Glutamatergic neuron (in vitro differentiated cells): Measurements from ENCODE around the gene CACNG8. TPM values are rescaled to one million over a fixed set of nuclear protein-coding genes. Genes with fewer than 3 reads are reported as not detected.

Source experiments
- DNase-seq: peaks from one replicate; pipeline ENCODE4 v3.0.0; 2022
- H3K27ac Mint-ChIP-seq: one replicate; pipeline ENCODE4 v1.8.0; 2020; ENCODE audit warnings: mild to moderate bottlenecking, mixed read lengths, inconsistent platforms; ENCODE audit not compliant: unreplicated experiment
- H3K27me3 Mint-ChIP-seq: one replicate; pipeline ENCODE4 v1.8.0; 2020; ENCODE audit warnings: mild to moderate bottlenecking, moderate library complexity, mixed read lengths, inconsistent platforms; ENCODE audit not compliant: unreplicated experiment
- H3K36me3 Mint-ChIP-seq: one replicate; pipeline ENCODE4 v1.8.0; 2020; ENCODE audit warnings: mild to moderate bottlenecking, mixed read lengths, inconsistent platforms; ENCODE audit not compliant: unreplicated experiment
- H3K4me1 Mint-ChIP-seq: one replicate; pipeline ENCODE4 v1.8.0; 2020; ENCODE audit warnings: mild to moderate bottlenecking, low read depth, mixed read lengths, inconsistent platforms; ENCODE audit not compliant: unreplicated experiment
- H3K4me3 Mint-ChIP-seq: one replicate; pipeline ENCODE4 v1.8.0; 2020; ENCODE audit warnings: mild to moderate bottlenecking, mixed read lengths, inconsistent platforms; ENCODE audit not compliant: unreplicated experiment
- H3K9me3 Mint-ChIP-seq: one replicate; pipeline ENCODE4 v1.8.0; 2020; ENCODE audit warnings: mild to moderate bottlenecking, moderate library complexity, mixed read lengths, inconsistent platforms; ENCODE audit not compliant: unreplicated experiment
- total RNA-seq: library from RNA; stranded (reverse); fragmentation: NEBNext Ultra II Directional; extraction: Animal tissue kit (Norgen Biotek cat#: 25700); gene quantifications from one replicate; pipeline ENCODE4 v1.2.1, GENCODE V29; 2021; ENCODE audit not compliant: unreplicated experiment
- TF ChIP-seq, protein P1 (sequence below): fragments of 200-600 bp; sonication (generic); IDR thresholded peaks from one replicate; pipeline ENCODE4 v1.5.0; 2021; ENCODE audit not compliant: partially characterized antibody, unreplicated experiment

CACNG8 gene
- total RNA-seq, 1 donor from 2014 or later = 4.3 TPM

DNA sequence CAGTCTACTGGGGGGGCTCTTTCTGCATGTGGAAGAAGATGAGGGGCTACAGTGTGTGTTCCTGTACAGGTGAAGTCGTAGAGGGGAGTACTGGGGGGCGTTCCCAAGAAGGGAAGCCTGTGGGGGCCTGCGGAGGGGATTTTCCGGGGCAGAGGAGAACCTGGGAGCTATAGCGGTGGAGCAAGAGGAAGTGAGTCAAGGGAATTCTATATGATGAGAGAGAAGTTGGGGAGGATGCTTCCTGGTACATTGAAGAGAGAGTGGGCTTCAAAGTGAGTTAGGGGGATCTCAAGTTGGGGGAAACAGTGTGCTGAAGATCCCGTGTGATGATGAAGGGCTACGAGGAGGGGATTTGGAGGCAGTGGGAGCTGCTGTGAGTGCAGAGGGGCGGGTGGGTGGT lies 1.9 kb upstream of the CACNG8 start:
- Mint-ChIP-seq H3K27ac (no peak overlapping the region), H3K4me3 (peak overlapping the region; percentile 100), H3K27me3 (peaks cover 21% of the 10 kb centered on the region), H3K9me3 (peaks cover 14% of the 10 kb centered on the region), H3K36me3 (peaks cover 5% of the 10 kb centered on the region), H3K4me1 (peaks cover 25% of the 10 kb centered on the region)
- no peak for DNase-seq
- TF ChIP-seq, protein P1, sequence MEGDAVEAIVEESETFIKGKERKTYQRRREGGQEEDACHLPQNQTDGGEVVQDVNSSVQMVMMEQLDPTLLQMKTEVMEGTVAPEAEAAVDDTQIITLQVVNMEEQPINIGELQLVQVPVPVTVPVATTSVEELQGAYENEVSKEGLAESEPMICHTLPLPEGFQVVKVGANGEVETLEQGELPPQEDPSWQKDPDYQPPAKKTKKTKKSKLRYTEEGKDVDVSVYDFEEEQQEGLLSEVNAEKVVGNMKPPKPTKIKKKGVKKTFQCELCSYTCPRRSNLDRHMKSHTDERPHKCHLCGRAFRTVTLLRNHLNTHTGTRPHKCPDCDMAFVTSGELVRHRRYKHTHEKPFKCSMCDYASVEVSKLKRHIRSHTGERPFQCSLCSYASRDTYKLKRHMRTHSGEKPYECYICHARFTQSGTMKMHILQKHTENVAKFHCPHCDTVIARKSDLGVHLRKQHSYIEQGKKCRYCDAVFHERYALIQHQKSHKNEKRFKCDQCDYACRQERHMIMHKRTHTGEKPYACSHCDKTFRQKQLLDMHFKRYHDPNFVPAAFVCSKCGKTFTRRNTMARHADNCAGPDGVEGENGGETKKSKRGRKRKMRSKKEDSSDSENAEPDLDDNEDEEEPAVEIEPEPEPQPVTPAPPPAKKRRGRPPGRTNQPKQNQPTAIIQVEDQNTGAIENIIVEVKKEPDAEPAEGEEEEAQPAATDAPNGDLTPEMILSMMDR = no peak

DNA sequence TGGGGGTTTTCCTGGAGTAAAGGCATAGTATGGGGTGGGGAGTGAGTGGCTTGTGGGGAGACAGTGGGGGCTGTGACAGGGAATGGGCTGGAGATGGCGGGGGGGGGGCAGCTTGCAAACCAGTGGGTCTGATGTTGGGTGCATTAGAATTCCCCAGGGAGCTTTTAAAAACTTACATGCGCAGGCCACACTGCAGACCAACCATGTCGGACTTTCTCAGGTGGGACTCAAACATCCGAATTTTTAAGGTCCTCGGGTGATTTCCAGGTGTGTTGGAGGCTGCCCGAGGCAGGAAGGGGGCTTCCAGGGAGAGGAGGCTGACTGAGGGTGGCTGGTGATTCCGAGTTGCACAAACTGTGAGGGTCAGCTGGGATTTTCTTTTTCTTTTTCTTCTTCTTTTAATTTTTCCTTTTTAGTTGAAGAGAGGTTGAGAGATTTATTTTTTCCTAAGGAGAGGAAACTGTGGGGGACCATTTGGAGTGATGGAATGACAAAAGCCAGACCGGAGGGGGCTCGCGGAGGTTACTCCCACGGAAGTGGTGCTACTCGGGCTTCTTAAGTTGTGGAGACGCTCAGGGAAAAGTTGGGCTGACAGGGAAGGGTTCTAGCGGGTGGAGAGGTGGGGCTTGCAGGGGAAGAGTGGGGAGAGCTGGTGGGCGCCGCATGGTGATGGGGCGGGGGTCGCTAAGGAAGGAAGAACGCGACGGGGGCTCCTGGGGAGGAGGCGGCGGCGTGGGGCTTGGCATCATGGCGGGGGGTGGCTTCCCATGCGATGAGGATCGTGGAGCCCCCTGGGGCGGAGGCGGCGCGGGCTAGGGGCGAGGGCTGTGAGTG lies 997 bp upstream of the CACNG8 start:
- TF ChIP-seq, protein P1 = no peak
- peaks cover 14% of the 10 kb centered on the region for H3K9me3 Mint-ChIP-seq
- peaks cover 21% of the 10 kb centered on the region for H3K27me3 Mint-ChIP-seq
- DNase-seq = no peak
- peak overlapping the region; percentile 66 for H3K4me3 Mint-ChIP-seq
- peaks cover 5% of the 10 kb centered on the region for H3K36me3 Mint-ChIP-seq
- peaks cover 25% of the 10 kb centered on the region for H3K4me1 Mint-ChIP-seq
- no peak overlapping the region for H3K27ac Mint-ChIP-seq

DNA sequence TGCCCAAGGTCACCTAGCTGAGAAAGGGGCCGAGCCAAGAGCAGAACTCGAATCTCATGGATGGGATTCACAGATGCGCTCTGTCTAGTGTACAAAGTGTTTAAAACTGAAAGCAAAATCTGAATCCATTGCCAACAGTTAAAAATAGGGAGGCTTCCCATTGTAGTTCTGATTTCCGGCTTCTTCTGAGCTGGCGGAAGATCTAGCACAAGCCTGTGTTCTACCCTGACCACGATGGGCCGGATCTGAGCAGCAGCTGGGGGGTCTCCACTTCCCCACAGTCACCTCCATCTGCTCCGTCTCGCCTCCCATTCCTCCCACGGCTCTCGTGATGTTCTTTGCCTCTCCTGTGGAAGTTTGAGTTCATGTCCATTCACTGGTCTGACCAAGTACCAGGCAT lies 2.4 kb downstream of the CACNG8 start:
- Mint-ChIP-seq H3K27ac (no peak overlapping the region), H3K36me3 (peaks cover 5% of the 10 kb centered on the region), H3K4me1 (peaks cover 12% of the 10 kb centered on the region), H3K4me3 (no peak overlapping the region), H3K9me3 (peaks cover 12% of the 10 kb centered on the region), H3K27me3 (peaks cover 19% of the 10 kb centered on the region)
- DNase-seq = no peak
- TF ChIP-seq, protein P1 = no peak

- H3K9me3 Mint-ChIP-seq = peaks cover 9% of the 10 kb centered on the region
- DNase-seq = no peak
- H3K27ac Mint-ChIP-seq = no peak overlapping the region
- peaks cover 12% of the 10 kb centered on the region for H3K27me3 Mint-ChIP-seq
- peaks cover 5% of the 10 kb centered on the region for H3K36me3 Mint-ChIP-seq
- H3K4me1 Mint-ChIP-seq = peaks cover 2% of the 10 kb centered on the region
- H3K4me3 Mint-ChIP-seq = no peak overlapping the region
- TF ChIP-seq, protein P1 = no peak
Observed at GRCh38 chr19:53966931-53967330, 4.2 kb downstream of the CACNG8 start.

DNA sequence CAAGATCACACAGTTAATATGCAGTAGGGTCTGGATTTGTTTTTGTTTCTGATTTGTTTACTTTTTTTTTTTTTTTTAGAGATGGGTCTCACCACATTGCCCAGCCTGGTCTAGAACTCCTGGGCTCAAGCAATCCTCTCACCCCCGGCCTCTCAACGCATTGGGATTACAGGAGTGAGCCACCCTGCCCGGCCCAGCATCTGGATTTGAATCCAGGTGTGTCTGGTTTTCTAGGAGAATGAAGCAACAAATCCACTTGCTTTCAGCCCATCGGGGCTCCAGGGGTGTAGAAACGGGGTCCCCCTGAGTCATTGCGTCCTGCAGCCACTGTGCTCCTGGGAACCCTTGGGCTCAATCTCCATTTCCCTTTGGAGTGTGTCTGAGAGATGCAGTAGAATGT lies 6.6 kb downstream of the CACNG8 start:
- Mint-ChIP-seq H3K4me1 (peaks cover 2% of the 10 kb centered on the region), H3K36me3 (peaks cover 3% of the 10 kb centered on the region), H3K27ac (no peak overlapping the region), H3K9me3 (peaks cover 5% of the 10 kb centered on the region), H3K27me3 (peaks cover 8% of the 10 kb centered on the region), H3K4me3 (no peak overlapping the region)
- DNase-seq = no peak
- TF ChIP-seq, protein P1 = no peak
